ENCODE results near the gene KLHL17.

The KLHL17 gene

GRCh38 chr1:923131-923990, 37.0 kb upstream of the KLHL17 start, which contains the start of gene SAMD11:
Gene SAMD11, plus strand, starts transcription at chr1:923923. Its CDS starts 509 bp downstream, at chr1:924432.
- DNase-seq: peak; percentile 92

DNA sequence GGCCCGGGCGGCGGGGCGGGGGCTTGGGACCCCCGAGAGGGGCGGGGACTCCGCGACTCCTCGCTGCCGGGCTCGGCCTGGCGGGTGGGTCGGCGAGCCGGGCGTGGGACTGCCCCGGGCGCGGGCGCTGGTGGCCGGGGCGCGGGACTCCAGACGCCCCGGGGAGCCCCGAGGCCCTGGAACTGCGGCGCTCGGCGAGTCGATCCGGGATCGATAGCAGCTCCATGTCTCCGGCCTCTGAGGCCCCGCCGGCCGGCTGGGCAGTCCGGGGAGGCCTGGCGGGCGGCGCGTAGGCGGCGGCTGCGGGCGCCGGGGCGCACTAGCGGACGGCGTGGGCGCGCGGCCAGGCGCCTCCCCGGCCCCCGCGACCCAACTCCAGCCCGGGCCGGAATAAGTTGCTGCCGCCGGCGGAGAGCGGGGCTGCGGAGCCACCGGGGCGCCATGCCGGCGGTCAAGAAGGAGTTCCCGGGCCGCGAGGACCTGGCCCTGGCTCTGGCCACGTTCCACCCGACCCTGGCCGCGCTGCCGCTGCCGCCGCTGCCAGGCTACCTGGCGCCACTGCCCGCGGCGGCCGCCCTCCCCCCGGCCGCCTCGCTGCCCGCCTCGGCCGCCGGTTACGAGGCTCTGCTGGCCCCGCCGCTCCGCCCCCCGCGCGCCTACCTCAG, 36.3 kb upstream of the KLHL17 start:
- DNase-seq: no peak

GRCh38 chr1:924656-925560, 35.5 kb upstream of the KLHL17 start:
- peak; percentile 58 for DNase-seq

DNA sequence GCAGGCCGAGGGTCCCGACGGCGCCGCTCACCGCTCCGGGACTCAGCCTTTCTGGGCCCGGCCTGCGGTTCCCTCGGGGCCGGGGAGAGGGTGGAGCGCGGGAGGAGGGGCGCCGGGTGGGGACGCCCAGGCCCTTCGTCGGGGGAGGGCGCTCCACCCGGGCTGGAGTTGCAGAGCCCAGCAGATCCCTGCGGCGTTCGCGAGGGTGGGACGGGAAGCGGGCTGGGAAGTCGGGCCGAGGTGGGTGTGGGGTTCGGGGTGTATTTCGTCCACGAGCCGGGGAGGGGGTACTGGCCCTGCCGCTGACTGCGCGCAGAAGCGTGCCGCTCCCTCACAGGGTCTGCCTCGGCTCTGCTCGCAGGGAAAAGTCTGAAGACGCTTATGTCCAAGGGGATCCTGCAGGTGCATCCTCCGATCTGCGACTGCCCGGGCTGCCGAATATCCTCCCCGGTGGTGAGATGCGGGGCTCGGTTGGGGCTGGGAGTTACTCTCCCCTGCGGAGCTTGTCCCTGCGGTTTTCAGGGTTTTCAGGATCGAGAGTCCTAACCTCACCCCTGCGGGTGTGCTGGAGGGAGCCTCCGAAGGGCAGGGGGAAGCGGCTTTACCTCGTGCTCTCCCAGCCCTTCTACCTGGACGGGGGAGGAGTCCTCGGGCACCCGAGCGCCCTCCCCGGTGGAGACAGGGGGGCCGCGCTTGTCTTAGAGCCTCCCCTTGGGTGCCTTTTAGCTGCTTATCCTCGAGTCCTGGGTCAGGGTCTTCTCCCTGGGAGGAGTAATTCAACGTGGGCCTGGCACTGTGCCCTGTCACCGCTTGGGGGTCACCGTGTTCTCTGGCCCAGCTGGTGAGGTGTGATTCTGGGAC, 34.6 kb upstream of the KLHL17 start:
- DNase-seq: peak; percentile 64

DNA sequence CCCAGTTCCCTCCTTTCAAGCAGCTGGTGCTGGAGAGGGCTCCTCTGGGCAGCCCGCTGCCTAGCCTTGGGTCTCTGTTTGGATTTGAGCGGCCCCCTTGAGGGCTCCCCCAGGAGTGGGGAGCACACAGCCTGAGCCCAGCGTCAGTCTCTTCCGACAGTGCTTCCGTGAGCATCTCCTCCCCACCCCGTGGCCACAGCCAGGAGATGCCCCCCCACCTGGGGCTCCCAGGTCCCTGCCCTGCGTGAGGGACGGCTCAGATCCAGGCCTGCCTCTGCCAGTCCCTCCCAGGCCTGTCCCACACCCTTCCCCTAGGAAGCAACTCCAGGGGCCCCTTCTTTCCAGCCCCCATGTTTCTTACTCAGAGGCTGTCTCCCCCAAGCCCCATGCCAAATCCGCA, 33.1 kb upstream of the KLHL17 start:
- no peak for DNase-seq

- DNase-seq: no peak
Measured at GRCh38 chr1:927748-928147, 32.6 kb upstream of the KLHL17 start.

GRCh38 chr1:928825-929661, 31.3 kb upstream of the KLHL17 start:
- DNase-seq: no peak

DNA sequence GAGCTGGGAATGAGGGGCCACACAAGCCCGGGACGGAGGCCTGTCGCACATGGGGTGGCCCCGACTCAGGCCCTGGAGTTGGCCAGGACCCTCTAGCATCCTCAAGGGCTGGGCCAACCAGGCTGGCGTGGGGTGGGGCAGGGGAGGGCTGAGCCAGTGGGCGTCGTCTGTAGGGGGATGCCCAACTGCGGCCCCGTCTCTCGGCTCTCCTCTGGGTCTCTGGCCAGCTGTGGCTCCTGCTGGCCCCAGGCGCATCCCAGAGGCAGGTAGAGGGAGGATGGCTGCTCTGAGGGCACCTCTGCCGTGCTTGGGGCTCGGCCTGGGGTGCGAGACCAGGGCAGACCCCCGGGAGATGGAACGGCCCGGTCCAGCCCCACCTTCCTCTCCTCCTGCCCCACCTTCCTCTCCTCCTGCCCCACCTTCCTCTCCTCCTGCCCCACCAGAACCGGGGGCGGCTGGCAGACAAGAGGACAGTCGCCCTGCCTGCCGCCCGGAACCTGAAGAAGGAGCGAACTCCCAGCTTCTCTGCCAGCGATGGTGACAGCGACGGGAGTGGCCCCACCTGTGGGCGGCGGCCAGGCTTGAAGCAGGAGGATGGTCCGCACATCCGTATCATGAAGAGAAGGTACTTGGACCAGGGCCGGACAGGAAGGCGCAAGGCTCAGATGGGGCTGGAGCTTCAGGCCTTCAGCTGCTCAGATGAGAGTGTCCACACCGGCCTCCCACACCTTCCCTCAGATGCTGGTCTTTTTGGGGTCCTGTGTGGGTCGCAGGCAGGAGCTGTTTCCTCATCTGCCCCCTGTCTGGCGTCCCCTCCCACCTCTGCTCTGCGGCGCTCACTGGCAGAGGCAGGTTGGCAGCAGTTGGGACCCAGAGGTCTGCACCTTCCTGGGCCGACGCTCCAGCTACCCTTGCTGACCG, 30.4 kb upstream of the KLHL17 start:
- DNase-seq: no peak

- no peak for DNase-seq
Measured at GRCh38 chr1:930633-931138, 29.7 kb upstream of the KLHL17 start.

DNA sequence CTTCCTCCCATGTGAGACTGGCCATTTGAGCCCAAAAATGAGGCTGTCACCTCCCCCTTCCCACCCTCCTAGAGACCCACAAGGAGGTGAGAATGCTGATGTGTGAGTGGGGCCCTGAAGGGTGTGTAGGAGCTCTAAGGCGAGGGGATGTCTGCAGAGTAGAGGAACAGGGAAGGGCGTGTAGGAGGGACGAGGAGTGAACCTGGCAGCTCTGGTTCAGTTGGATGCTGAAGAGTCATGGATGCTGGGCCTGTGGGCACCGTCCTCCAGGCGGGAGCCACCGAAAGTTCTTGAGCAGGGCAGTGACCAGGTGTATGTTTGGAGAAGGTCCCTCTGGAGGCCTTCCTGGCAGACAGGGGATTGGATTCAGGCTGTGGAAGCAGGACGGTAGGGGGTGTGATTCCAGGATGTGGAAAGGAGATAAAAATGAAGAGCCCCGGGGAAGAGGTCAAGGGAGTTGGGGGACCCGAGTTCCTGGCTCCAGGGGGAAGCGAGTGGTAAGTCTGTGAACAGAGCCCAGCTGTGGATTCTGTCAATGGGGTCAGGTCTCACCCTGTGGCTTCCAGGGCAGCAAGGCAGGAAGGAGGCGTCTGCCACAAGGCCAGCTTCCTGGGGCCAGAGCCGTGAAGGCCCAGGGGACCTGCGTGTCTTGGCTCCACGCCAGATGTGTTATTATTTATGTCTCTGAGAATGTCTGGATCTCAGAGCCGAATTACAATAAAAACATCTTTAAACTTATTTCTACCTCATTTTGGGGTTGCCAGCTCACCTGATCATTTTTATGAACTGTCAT, 28.8 kb upstream of the KLHL17 start:
- no peak for DNase-seq

DNA sequence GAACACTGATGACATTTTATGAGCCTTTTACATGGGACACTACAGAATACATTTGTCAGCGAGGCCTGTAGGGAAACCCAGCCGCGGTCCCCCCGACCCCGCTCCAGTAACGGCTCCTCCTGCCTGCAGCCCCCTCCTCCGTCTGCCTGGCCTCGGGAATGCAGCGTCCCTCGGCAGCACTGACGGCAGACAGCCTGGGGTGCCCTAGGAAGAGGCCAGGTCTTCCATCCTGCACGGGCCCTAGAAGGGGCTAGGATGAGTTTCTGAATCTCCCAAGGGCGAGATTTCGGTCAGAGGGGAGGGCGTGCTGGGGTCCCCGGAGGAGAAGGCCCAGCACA, 28.2 kb upstream of the KLHL17 start:
- no peak for DNase-seq

- no peak for DNase-seq
Measured at GRCh38 chr1:932776-933602, 27.4 kb upstream of the KLHL17 start.

GRCh38 chr1:933603-933940, 26.8 kb upstream of the KLHL17 start:
- DNase-seq: no peak

DNA sequence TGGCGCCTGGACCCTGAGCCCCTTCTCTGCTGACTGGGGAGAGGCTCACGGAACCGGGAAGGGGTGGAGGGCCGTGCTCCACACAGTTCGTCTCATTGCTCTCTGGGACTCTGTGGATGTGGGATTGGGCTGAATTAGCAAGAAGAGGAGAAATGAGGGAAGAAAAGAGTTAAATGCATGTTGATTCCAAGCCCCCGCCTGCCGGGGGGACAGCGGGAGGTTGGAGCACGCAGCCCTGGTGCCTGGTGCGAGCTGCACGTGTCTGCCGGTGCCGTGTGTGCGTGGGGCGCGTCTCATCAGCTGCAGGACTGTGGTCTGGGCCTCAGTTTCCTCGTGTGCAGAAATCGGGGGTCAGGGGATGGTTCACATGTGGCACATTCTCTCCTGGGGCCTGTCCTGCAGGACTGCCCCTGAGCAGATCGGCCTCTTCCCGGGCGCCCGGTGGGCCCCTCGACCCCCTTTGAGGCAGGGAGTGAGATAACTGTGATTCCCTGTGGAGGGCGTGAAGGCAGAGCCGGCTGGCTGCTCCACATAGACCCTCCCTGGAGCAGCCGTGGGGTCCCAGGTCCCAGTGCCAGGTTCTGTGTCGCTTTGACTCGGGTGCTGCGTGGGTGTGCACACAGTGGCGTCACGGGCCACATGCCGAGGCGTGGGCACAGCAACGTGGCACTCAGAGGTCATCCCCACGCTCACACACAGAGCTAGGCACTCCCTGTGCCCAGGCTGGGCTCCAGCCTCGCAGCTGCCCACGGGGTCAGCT, 25.2 kb upstream of the KLHL17 start:
- no peak for DNase-seq

DNA sequence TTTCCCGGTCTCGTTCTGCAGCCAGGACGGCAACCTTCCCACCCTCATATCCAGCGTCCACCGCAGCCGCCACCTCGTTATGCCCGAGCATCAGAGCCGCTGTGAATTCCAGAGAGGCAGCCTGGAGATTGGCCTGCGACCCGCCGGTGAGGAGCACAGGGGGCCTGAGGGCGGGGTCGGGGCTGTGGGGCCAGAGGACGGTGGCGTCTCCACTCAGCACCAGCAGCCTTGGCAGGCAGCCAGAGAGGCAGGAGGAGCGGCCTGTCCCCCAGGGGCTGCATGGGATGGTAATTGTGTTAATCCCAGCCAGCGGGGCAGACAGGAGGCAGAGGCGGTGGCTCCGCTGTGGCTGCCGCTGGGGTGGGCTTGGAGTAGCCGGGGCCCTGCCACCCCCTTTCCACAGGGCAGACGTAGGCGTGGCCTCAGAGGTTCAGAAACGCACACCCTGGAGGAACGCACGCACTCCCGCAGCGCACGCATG, 24.6 kb upstream of the KLHL17 start:
- DNase-seq: peak; percentile 72

GRCh38 chr1:936348-937264, 23.8 kb upstream of the KLHL17 start:
- DNase-seq: no peak

All from fibroblast of skin of right quadriceps (primary cell).